ENCODE measurements around the gene TCF7.

GRCh38 chr5:134178096-134178419, 63.6 kb downstream of the TCF7 start:
- TF ChIP-seq CTCF (IDR thresholded peaks at IDR 0.05; ENCODE audit: insufficient read depth, low read length, poor library complexity, severe bottlenecking): no peak
- no peak for TF ChIP-seq EZH2phosphoT487 (conservative IDR thresholded peaks at IDR 0.05; ENCODE audit: low read length)

All from SU-DHL-6 (cell line).